HG03108 (cell line): Measurements from ENCODE around the gene HYAL3.

Source experiments
- ATAC-seq: cut with Tn5 transposase; IDR thresholded peaks from one replicate; pipeline ENCODE4 v1.9.1; 2021; ENCODE audit warnings: moderate library complexity; ENCODE audit not compliant: unreplicated experiment

Gene HYAL3

GRCh38 chr3:50298836-50299637 lies at the start of gene HYAL3, which contains the start of gene NAA80:
Gene HYAL3, minus strand, starts transcription at chr3:50299405. Its CDS starts 3,803 bp downstream, at chr3:50295602.
Gene NAA80, minus strand, starts transcription at chr3:50299405. Its CDS starts 1,942 bp downstream, at chr3:50297463.
- ATAC-seq: peak; percentile 77

GRCh38 chr3:50347187-50347813 lies 48.1 kb upstream of the HYAL3 start:
- ATAC-seq: no peak

- ATAC-seq: no peak
Observed at GRCh38 chr3:50345586-50346234, 46.5 kb upstream of the HYAL3 start, which contains the start of gene ZMYND10. Gene ZMYND10, minus strand, starts transcription at chr3:50345732. Its CDS starts 153 bp downstream, at chr3:50345579.

GRCh38 chr3:50345008-50345407 lies 45.8 kb upstream of the HYAL3 start:
- ATAC-seq: no peak

GRCh38 chr3:50342813-50343633 lies 43.8 kb upstream of the HYAL3 start:
- no peak for ATAC-seq

- ATAC-seq: no peak
Observed at GRCh38 chr3:50341996-50342650, 42.9 kb upstream of the HYAL3 start.

GRCh38 chr3:50341537-50341936 lies 42.3 kb upstream of the HYAL3 start:
- no peak for ATAC-seq

GRCh38 chr3:50340448-50341329 lies 41.5 kb upstream of the HYAL3 start, which contains the start of gene RASSF1:
Gene RASSF1, minus strand, starts transcription at chr3:50340836. Its CDS starts 31 bp downstream, at chr3:50340805.
- ATAC-seq: peak; percentile 19

GRCh38 chr3:50340147-50340447 lies 40.9 kb upstream of the HYAL3 start:
- ATAC-seq: no peak

- no peak for ATAC-seq
Observed at GRCh38 chr3:50339485-50340146, 40.4 kb upstream of the HYAL3 start.

GRCh38 chr3:50338965-50339364 lies 39.8 kb upstream of the HYAL3 start:
- no peak for ATAC-seq

GRCh38 chr3:50337175-50337861 lies 38.1 kb upstream of the HYAL3 start:
- peak; percentile 75 for ATAC-seq

- peak; percentile 21 for ATAC-seq
Observed at GRCh38 chr3:50336452-50337174, 37.4 kb upstream of the HYAL3 start.

- ATAC-seq: no peak
Observed at GRCh38 chr3:50334339-50335075, 35.3 kb upstream of the HYAL3 start.

GRCh38 chr3:50333744-50334328 lies 34.6 kb upstream of the HYAL3 start:
- ATAC-seq: no peak

- no peak for ATAC-seq
Observed at GRCh38 chr3:50331364-50331907, 32.2 kb upstream of the HYAL3 start.
